HG03558 (cell line): Measurements from ENCODE around the gene FAM89B.

Experiments used
- ATAC-seq: cut with Tn5 transposase; IDR thresholded peaks from one replicate; pipeline ENCODE4 v1.9.1; 2021; ENCODE audit warnings: moderate number of reproducible peaks; ENCODE audit not compliant: unreplicated experiment; ENCODE audit errors: extremely low read depth

Gene FAM89B

DNA sequence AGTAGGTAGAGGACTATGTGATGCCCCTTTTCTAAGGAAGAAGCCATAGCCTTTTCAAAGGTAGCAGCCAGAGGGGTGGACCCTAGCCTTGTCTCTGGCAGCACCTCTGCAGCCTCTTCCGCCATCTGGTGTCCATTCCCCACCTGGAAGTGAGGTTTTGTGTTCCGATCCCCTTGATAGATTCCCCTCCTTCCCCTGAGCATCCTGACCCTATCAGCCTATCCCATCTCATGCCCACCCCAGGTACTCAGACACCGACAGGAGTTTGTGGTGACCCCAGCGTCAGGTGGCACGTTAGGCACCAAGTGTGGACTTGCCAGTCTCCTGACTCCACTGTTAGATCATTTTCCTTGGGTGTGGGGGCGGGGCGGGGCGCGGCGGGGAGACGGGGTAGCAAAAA is 398 bp upstream of the FAM89B start:
- ATAC-seq = no peak

DNA sequence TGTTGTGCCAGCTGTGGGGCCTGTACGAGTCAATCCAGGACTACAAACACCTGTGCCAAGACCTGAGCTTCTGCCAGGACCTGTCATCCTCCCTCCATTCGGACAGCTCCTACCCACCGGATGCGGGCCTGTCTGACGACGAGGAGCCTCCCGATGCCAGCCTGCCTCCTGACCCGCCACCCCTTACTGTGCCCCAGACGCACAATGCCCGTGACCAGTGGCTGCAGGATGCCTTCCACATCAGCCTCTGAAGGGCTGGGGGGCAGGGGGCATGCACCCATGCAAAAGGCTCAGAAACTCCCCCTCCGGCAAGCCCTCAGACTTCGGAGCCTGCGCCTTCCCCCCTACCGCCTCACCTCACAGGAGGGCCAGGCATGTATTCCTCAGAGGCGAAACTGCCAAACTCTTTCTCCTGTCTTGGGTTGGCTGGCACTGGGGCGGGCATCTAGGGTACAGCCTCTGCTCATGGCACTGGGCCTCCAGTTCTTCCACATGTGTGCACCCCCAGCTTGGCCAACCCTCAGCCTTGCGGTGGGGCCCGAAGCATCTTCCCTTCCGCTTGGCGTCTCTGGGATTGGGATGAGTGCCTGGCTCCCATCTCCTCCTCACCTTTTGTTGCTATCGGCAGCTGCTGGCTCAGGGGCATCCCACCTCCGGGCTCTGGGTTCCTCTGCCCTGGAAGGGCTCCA is 1.2 kb downstream of the FAM89B start:
- no peak for ATAC-seq

DNA sequence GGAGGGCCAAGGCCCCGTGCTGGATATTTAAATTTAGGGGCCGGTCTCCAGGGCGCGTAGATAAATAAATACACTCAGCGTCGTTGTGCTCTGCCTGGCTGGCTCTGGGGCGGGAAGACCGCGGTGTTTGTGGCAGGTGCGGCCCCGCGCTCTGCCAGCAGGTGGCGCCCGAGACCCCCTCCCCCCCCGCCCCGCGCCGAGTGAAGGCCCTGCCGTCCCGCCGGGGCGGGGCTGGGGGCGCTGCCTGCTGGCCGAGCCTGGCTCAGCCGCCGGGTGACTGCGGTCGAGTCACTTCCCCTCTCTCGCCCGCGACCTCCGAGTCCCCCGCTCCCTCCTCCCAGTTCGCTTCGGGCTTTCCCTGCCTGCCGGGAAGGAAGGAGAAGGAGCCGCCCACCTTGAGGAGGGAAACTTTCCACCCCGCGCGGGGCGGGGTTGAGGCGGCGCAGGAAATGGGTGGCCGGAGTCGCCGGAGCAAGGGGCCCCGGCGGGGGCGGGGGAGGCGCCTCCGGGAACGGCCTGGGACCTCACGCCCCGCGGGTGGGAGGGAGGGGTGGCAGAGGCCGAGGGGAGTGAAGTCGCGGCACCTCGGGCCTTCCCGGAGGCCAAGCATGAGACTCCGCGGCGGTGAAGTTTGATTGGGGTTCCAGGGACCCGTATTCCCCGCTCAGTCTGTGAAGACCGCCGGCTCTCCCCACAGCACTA is 1.9 kb downstream of the FAM89B start:
- no peak for ATAC-seq

DNA sequence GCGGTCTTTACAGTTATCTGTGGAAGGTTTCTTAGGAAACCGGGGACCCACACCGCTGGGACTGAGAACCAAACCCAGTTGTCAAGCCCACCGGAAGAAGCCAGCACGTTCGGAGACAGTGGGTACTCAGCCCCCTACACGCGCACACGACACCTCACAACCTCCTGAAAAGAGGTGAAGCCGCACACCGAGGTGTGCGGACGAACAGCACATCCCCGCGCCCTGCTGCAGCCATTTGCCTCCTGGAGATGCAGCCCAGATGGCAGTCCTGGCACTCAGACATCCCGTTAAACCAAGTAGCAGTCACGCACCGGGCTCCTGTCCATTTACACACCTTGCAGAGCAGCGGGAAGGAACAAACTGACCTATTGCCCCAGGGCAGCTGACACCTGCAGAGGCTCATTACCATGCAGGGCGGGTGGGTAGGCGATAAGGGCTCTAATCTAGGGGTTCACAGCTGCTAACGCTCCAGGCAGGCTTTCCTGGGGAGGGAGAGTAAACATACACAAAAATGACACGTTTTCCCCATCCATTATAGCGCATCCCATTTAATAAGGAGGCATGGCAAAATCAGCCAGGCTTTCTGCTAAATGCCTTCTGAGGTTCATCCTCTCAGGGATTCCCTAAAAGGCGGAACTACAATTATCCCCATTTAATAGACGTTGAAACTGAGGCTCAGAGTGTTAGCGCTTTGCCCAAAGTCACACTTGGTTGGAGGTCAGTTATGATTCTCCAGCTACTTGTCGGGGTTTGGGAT is 2.7 kb downstream of the FAM89B start:
- no peak for ATAC-seq

DNA sequence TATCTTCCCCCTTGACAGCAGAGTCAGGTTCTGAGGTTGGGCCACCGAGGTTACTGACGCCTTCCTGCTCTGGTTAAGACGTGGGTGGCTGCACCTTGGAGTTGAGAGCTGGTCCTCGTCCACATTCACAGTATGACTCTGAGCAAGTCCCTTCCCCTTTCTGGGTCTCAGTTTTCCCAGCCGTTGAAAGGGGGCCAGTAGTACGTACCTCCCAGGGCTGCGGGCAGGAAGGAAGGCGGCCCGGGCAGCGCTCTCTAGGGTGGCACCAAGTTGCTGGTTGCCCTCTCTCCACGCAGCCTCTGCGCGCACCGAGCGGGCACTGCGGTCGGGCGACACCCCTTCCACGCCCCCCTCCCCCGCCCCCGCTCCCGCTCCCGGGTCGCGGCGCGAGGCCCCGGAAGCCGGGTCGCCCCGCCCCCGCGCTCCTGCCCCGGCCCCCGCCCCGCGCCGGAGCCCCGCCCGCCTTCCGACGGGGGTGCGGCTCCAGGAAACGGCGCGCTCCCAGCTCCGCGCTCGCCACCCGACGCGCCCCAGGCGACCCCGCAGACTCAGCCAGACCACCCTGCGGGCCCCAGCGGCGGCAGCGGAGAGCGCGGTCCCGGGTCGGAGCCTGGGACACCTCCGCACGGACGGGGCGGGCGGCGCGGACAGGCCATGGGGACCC is 3.4 kb downstream of the FAM89B start, which contains the start of gene EHBP1L1:
Gene EHBP1L1 (plus strand): TSS at position 486 of the 664 bp plus-strand sequence. CDS start 250 bp downstream, outside the sequence.
- ATAC-seq = no peak

DNA sequence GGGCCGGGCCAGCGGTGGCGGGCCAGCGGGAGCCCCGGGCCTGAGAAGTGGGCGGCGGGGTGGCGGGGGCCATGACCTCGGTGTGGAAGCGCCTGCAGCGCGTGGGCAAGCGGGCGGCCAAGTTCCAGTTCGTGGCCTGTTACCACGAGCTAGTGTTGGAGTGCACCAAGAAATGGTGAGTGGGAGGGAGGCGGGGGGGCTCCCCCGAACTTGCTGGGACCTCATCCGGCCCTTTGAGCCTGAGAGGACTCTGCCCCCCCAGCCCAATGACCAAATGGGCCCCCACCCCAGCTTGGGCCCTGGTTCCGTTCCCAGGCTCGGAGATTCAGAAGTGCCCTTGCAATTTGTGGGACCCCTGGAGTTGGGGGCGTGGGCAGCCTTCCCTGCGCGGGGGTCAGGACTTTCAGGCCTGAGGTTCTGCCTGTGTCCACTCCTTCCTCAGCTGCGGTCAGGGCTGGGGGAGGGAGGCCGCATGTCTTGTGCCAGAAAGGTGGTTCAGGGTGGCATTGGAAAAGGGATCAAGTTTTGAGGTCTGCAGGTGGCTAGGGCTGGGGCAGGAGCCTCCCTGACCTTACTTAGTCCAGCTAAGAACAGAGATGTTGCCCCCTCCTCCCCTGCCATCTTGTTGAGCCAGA is 4.0 kb downstream of the FAM89B start:
- ATAC-seq = no peak

- ATAC-seq = no peak
Observed at GRCh38 chr11:65576867-65577755, 4.8 kb downstream of the FAM89B start.

GRCh38 chr11:65577756-65578109 is 5.4 kb downstream of the FAM89B start:
- no peak for ATAC-seq

DNA sequence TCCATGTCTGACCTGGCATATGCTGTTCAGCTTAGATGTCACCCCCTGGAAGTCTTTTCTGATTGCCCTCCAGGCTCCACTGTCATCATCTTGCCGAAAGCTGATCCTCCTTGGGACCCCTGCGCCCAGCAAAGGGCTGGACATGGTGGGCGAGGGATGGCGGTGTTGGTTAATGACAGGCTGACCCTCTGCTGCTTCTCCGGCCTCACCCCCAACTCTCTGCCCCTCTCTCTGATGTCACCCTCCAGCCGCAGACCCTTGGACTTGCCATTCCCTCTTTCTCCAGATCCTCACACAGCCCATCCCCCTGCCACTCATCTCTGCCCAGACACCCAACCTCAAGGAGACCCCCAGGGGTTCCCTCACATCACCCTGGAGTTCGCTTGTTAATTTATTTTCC is 5.8 kb downstream of the FAM89B start:
- no peak for ATAC-seq

DNA sequence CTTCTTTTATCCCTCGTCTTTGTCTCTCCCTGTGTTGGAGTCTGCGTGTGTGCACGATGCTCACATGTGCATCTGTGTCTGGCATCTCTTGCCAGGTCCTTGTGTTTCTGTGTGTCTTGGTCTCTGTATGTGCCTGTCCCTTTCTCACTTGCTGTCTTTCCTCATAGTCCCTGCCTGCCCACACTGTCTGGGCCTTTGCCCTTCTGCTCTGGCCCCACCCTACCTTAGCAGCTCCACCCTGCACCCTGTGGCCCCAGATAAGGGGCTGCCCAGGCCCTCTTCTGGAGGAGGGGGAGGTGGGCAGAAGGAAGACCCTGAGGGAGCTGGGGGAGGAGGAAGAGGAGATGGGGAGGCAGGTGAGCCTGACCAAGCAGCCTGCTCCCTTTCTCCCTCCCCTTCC is 6.3 kb downstream of the FAM89B start:
- no peak for ATAC-seq

- no peak for ATAC-seq
Observed at GRCh38 chr11:65579291-65579690, 7.0 kb downstream of the FAM89B start.

DNA sequence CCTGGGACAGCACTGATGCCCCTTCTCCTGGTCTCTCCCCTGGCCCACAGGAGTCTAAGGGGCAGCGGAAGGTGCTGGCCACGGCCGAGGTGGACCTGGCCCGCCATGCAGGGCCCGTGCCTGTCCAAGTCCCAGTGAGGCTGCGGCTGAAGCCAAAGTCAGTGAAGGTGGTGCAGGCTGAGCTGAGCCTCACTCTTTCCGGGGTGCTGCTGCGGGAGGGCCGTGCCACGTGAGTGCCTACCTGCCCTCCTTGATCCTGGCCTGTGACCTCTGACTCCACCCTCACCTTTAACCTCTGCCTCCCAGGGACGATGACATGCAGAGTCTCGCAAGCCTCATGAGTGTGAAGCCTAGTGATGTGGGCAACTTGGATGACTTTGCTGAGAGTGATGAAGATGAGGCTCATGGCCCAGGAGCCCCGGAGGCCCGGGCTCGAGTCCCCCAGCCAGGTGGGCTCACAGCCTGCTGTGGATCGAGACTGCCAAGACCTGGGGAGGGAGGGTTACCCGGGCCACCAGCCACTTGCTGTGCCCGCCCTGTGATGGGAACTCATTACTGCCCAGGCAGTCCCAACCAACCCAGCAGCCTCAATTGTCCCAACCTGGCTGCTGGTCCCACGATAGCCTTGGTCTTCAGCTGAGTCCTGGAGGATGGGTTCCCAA is 7.8 kb downstream of the FAM89B start:
- ATAC-seq = no peak

GRCh38 chr11:65580756-65581155 is 8.4 kb downstream of the FAM89B start:
- ATAC-seq = no peak

DNA sequence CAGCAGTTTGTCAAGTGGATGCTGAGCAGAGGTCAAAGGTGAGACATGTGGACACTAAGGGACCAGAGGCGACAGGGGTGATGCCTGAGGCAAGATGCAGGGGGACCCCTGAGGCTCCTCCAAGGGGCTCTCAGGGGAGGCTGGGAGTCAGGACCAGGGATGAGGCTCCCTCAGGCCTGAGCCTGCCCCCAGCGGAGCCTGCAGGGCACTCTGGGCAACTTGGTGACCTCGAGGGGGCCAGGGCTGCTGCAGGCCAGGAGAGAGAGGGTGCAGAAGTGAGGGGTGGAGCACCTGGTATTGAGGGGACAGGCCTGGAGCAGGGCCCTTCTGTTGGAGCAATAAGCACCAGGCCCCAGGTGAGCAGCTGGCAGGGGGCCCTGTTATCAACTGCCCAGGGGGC is 9.6 kb downstream of the FAM89B start:
- no peak for ATAC-seq

DNA sequence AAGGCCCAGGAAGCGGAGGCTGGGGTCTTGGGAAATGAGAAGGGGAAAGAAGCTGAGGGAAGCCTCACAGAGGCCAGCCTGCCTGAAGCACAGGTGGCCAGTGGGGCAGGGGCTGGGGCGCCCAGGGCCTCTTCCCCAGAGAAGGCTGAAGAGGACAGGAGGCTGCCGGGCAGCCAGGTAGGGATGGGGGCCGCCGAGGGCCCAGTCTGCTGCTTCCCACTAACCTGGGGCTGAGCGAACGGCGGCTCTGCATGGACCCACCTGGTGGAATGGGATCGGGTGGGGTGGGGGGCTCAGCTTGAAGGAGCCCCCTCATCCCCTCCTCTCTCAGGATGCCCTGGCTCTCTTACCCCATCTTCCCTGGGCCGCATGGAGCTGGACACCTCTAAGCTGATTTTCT is 11.3 kb downstream of the FAM89B start:
- no peak for ATAC-seq

DNA sequence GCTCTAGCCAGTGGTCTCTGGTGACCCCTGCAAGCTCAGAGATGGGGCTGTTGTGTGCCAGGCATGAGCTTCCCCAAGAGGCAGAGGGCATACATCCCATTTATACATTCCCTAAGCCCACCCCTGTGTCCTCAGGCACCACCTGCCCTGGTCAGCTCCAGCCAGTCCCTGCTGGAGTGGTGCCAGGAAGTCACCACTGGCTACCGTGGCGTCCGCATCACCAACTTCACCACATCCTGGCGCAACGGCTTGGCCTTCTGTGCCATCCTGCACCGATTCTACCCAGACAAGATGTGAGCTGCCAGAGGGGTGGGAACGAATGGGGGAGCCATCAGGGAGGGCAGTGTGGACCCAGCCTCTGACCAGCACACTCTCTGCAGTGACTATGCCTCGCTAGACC is 11.8 kb downstream of the FAM89B start:
- ATAC-seq = no peak

- no peak for ATAC-seq
Observed at GRCh38 chr11:65584723-65585171, 12.4 kb downstream of the FAM89B start.

DNA sequence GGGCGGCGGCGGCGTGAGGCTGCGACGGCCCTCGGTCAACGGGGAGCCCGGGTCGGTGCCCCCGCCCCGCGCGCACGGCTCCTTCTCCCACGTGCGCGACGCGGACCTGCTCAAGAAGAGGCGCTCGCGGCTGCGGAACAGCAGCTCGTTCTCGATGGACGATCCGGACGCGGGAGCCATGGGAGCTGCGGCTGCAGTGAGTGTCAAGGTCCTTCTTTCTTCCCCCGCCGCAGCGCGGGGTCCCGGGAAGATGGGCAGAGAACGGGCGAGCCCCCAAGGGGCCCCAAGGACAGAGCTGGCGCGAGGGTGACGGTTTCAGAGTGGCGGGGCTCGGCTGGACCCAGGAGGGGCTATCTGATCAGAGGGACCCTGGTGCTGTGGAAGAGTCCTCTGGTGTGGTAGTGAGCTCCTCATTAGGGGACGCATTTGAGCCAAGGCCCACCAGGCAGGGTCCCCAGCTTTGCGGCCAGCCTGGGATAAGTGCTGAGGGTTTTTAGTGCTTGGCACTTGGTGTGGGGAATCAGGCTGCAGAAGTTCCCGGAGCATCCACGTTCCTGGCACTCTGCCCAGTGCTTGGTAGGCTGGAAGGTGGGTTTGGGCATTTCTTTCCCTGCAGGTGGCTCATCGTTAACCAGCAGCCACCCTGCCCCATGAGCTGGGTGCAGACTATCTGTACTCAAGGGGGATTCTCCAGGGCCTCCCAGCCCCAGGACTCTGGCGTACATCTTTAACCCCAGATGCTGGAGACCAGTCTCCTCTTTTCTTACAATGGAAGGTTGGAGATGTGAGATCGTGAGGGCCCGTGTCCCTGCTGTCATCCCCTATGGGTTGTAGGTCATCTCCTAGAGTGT is 13.3 kb downstream of the FAM89B start:
- ATAC-seq = no peak
